Measurements from ENCODE around the gene SLC13A4. TPM values are rescaled to one million over a fixed set of nuclear protein-coding genes. Genes with fewer than 3 reads are reported as not detected.
A peak's percentile ranks its signal among the peaks of the same experiment; 100 is the strongest.
"Not testable (repeated sequence)": the region's sequence is repeated elsewhere in the genome, so short reads cannot be mapped to it uniquely, and the experiment has no call there.

The SLC13A4 gene
- total RNA-seq, 2 donors from 2014 or later, result 1.8 to 3.2 TPM

- no peak overlapping the region for H3K4me3 Mint-ChIP-seq
- H3K27ac Mint-ChIP-seq, result no peak overlapping the region
- WGBS, 2 experiments (ENCODE audit: insufficient coverage in 1 of 2, insufficient read length in 1 of 2), result 50 to 60% methylated on average over 2 of the region's 2 CpGs
These were observed 23.9 kb downstream of the SLC13A4 start for GRCh38 chr7:135704074-135704473.

GRCh38 chr7:135697276-135698049 lies 30.5 kb downstream of the SLC13A4 start:
- 67 to 68% methylated on average over 7 to 8 of the region's 8 CpGs for WGBS, 2 experiments (ENCODE audit: insufficient coverage in 1 of 2, insufficient read length in 1 of 2)
- no peaks in the 10 kb centered on the region for H3K36me3 Mint-ChIP-seq (ENCODE audit: low read depth)
- no peak for TF ChIP-seq CTCF (conservative IDR thresholded peaks at IDR 0.05)
- no peak for DNase-seq
- peaks cover 7% of the 10 kb centered on the region for H3K4me1 Mint-ChIP-seq
- H3K4me3 Mint-ChIP-seq, result no peak overlapping the region
- H3K4me3 ChIP-seq (ENCODE audit: low read length), result no peak overlapping the region
- no peaks in the 10 kb centered on the region for H3K9me3 ChIP-seq (ENCODE audit: control insufficient read depth, low read length)
- H3K9me3 Mint-ChIP-seq, result no peaks in the 10 kb centered on the region
- no peaks in the 10 kb centered on the region for H3K27me3 ChIP-seq (ENCODE audit: control insufficient read depth, insufficient read depth, low read length, poor library complexity, severe bottlenecking)
- H3K4me1 ChIP-seq (ENCODE audit: control insufficient read depth, insufficient read depth, low read length), result no peaks in the 10 kb centered on the region
- H3K27ac Mint-ChIP-seq, result peak overlapping the region; percentile 59
- H3K27ac ChIP-seq (ENCODE audit: low read depth, low read length), result no peak overlapping the region
- no peaks in the 10 kb centered on the region for H3K27me3 Mint-ChIP-seq (ENCODE audit: insufficient read depth)
- H3K9ac ChIP-seq (ENCODE audit: extremely low read depth, low read length, poor library complexity, severe bottlenecking), result no peak overlapping the region
- H3K36me3 ChIP-seq (ENCODE audit: control insufficient read depth, insufficient read depth, low read length), result peaks cover under 1% of the 10 kb centered on the region

More at GRCh38 chr7:135704074-135704473, 23.9 kb downstream of the SLC13A4 start:
- Histone ChIP-seq H3K27ac (ENCODE audit: low read depth, low read length) (no peak overlapping the region), H3K36me3 (ENCODE audit: control insufficient read depth, insufficient read depth, low read length) (no peaks in the 10 kb centered on the region), H3K4me3 (ENCODE audit: low read length) (no peak overlapping the region), H3K27me3 (ENCODE audit: control insufficient read depth, insufficient read depth, low read length, poor library complexity, severe bottlenecking) (no peaks in the 10 kb centered on the region), H3K9me3 (ENCODE audit: control insufficient read depth, low read length) (no peaks in the 10 kb centered on the region), H3K4me1 (ENCODE audit: control insufficient read depth, insufficient read depth, low read length) (no peaks in the 10 kb centered on the region), H3K9ac (ENCODE audit: extremely low read depth, low read length, poor library complexity, severe bottlenecking) (no peak overlapping the region)
- no peaks in the 10 kb centered on the region for H3K9me3 Mint-ChIP-seq
- TF ChIP-seq CTCF (conservative IDR thresholded peaks at IDR 0.05), result peak; percentile 86
- no peaks in the 10 kb centered on the region for H3K36me3 Mint-ChIP-seq (ENCODE audit: low read depth)
- H3K27me3 Mint-ChIP-seq (ENCODE audit: insufficient read depth), result no peaks in the 10 kb centered on the region
- peaks cover 10% of the 10 kb centered on the region for H3K4me1 Mint-ChIP-seq
- DNase-seq, result peak; percentile 86

- no peak overlapping the region for H3K27ac ChIP-seq (ENCODE audit: low read depth, low read length)
These were observed 34.4 kb downstream of the SLC13A4 start for GRCh38 chr7:135693558-135693957.

GRCh38 chr7:135692606-135693005 lies 35.4 kb downstream of the SLC13A4 start:
- H3K4me1 ChIP-seq (ENCODE audit: control insufficient read depth, insufficient read depth, low read length); H3K4me1 Mint-ChIP-seq; H3K9me3 Mint-ChIP-seq; H3K9ac ChIP-seq (ENCODE audit: extremely low read depth, low read length, poor library complexity, severe bottlenecking); H3K27me3 ChIP-seq (ENCODE audit: control insufficient read depth, insufficient read depth, low read length, poor library complexity, severe bottlenecking); H3K27ac Mint-ChIP-seq; H3K27me3 Mint-ChIP-seq (ENCODE audit: insufficient read depth); H3K27ac ChIP-seq (ENCODE audit: low read depth, low read length); H3K4me3 ChIP-seq (ENCODE audit: low read length); H3K4me3 Mint-ChIP-seq; H3K9me3 ChIP-seq (ENCODE audit: control insufficient read depth, low read length); DNase-seq: not testable (repeated sequence)
- WGBS, 2 experiments (ENCODE audit: insufficient coverage in 1 of 2, insufficient read length in 1 of 2), result 92 to 97% methylated on average over 2 to 7 of the region's 7 CpGs
- H3K36me3 ChIP-seq (ENCODE audit: control insufficient read depth, insufficient read depth, low read length), result peaks cover 13% of the 10 kb centered on the region
- H3K36me3 Mint-ChIP-seq (ENCODE audit: low read depth), result peaks cover 25% of the 10 kb centered on the region

More at GRCh38 chr7:135693558-135693957, 34.4 kb downstream of the SLC13A4 start:
- Mint-ChIP-seq H3K4me3 (no peak overlapping the region), H3K27ac (no peak overlapping the region), H3K4me1 (peaks cover 7% of the 10 kb centered on the region), H3K9me3 (no peaks in the 10 kb centered on the region), H3K36me3 (ENCODE audit: low read depth) (peaks cover 21% of the 10 kb centered on the region), H3K27me3 (ENCODE audit: insufficient read depth) (no peaks in the 10 kb centered on the region)
- Histone ChIP-seq H3K4me3 (ENCODE audit: low read length) (no peak overlapping the region), H3K36me3 (ENCODE audit: control insufficient read depth, insufficient read depth, low read length) (peaks cover 13% of the 10 kb centered on the region), H3K27me3 (ENCODE audit: control insufficient read depth, insufficient read depth, low read length, poor library complexity, severe bottlenecking) (no peaks in the 10 kb centered on the region), H3K4me1 (ENCODE audit: control insufficient read depth, insufficient read depth, low read length) (no peaks in the 10 kb centered on the region), H3K9ac (ENCODE audit: extremely low read depth, low read length, poor library complexity, severe bottlenecking) (no peak overlapping the region), H3K9me3 (ENCODE audit: control insufficient read depth, low read length) (no peaks in the 10 kb centered on the region)
- WGBS, 2 experiments (ENCODE audit: insufficient coverage in 1 of 2, insufficient read length in 1 of 2), result 95 to 100% methylated on average over 1 to 4 of the region's 4 CpGs
- TF ChIP-seq CTCF (conservative IDR thresholded peaks at IDR 0.05), result no peak
- DNase-seq, result no peak
